Measurements from ENCODE around the gene EIF6. TPM values are rescaled to one million over a fixed set of nuclear protein-coding genes. Genes with fewer than 3 reads are reported as not detected.
"Not testable (repeated sequence)": the region's sequence is repeated elsewhere in the genome, so short reads cannot be mapped to it uniquely, and the experiment has no call there.

EIF6 gene
- total and polyA plus RNA-seq, 2 donors (not counting 3 experiments of a cell fraction or from before 2014, with no cell fraction given) = 153 to 286 TPM

DNA sequence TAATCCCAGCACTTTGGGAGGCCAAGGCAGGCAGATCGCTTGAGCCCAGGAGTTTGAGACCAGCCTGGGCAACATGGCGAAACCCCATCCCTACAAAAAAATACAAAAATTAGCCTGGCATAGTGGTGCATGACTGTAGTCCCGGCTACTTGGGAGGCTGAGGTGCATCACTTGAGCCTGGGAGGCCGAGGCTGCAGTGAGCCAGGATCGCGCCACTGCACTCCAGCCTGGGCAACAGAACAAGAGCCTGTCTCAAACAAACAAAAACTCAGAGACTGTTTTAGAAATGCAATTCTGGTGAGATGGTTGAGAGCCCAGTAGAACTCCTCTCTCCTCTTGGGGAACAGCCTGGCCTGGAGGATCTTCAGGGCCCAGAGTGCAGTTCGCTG is 31.1 kb upstream of the EIF6 start:
- H3K9me1 ChIP-seq (replicated peaks; ENCODE audit: control insufficient read depth, extremely low read depth, insufficient read depth, low read length); H3K9ac ChIP-seq (replicated peaks; ENCODE audit: extremely low read depth, insufficient read depth, low read length); H3K79me2 ChIP-seq (ENCODE audit: control insufficient read depth, insufficient read depth, low read length); FAIRE-seq; H3K36me3 ChIP-seq (ENCODE audit: control insufficient read depth in 2 of 2, extremely low read depth in 1 of 2, insufficient read depth in 2 of 2, low read length in 2 of 2); intact Hi-C loops (cut with micrococcal nuclease); POLR2A ChIA-PET; H3K27ac ChIP-seq (ENCODE audit: insufficient read depth, low read depth, low read length); BruUV-seq (replicated peaks); H3K27me3 ChIP-seq (ENCODE audit: control insufficient read depth in 2 of 2, insufficient read depth in 2 of 2, low read length in 2 of 2); DNase-seq (ENCODE audit: low read depth, low spot score); dilution Hi-C loops (cut with MboI; ENCODE audit: extremely low pct_ligation_motif_present, low sequenced_read_pairs); H2AFZ ChIP-seq (ENCODE audit: low read depth, low read length); H3K4me3 ChIP-seq (replicated peaks in 1 of 3; ENCODE audit: insufficient read depth in 1 of 3, low read depth in 1 of 3, low read length in 3 of 3); H3K9me3 ChIP-seq (replicated peaks; ENCODE audit: control insufficient read depth, insufficient read depth, low read length); H4K20me1 ChIP-seq (replicated peaks; ENCODE audit: control insufficient read depth, extremely low read depth, insufficient read depth, low read length); H3K4me2 ChIP-seq (ENCODE audit: insufficient read depth, low read length): not testable (repeated sequence)
- CTCF ChIA-PET = interaction anchor here (1.0 kb wide), 1 partner anchor 14 kb away, joined by 3 read pairs; no protein-coding TSS in a partner anchor
- H3K4me1 ChIP-seq (ENCODE audit: control insufficient read depth, extremely low read depth, insufficient read depth, low read length) = peaks cover 63% of the 10 kb centered on the region

DNA sequence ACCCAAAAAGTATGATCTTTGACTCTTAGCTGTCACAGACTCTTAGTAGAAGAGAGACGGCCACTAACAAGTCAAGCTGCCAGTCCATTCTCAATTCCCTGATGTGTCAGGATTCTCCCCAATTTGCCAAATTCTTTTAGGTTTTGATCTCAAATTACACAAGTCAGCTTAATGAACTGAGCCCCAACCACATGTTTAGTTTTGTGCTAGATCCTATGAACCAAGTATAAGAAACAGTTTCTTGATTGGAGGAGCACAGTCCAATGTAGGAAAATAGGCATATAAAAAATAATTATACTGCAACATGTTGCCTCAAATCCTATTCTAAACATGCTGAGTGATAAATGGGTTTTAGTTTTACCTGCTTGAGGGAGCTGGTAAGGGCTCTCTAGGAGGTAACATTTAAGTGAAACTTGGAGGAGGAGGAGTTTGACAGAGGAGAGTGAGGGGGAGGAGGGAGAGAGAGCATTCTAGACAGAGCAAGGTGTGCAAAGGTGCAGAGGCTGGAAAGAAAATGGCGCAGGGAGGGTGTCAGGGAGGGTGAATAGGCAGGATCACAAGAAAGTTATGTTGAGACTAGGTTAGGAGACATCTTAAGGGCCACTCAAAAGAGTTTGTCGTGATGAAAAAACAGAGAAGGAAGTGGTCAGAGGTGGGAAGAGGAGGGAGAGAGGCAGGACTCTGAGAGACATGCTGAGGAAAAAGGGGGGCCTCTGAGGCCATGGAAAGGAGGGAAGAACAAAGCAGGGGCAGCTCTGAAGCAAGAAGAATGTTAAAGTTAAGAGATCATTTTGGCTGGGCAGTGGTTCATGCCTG is 30.5 kb upstream of the EIF6 start:
- no peaks in the 10 kb centered on the region for H3K27me3 ChIP-seq (ENCODE audit: control insufficient read depth in 2 of 2, insufficient read depth in 2 of 2, low read length in 2 of 2)
- H4K20me1 ChIP-seq (replicated peaks; ENCODE audit: control insufficient read depth, extremely low read depth, insufficient read depth, low read length) = no peaks in the 10 kb centered on the region
- no peaks in the 10 kb centered on the region for H3K9me1 ChIP-seq (replicated peaks; ENCODE audit: control insufficient read depth, extremely low read depth, insufficient read depth, low read length)
- FAIRE-seq (no peak), DNase-seq (ENCODE audit: low read depth, low spot score) (no peak)
- ChIA-PET CTCF (interaction anchor here (1.0 kb wide), 1 partner anchor 14 kb away, joined by 3 read pairs; no protein-coding TSS in a partner anchor), POLR2A (no interaction called here)
- no peak overlapping the region for H3K4me2 ChIP-seq (ENCODE audit: insufficient read depth, low read length)
- H3K4me3 ChIP-seq (replicated peaks in 1 of 3; ENCODE audit: insufficient read depth in 1 of 3, low read depth in 1 of 3, low read length in 3 of 3) = no peak overlapping the region
- no peak overlapping the region for H3K9ac ChIP-seq (replicated peaks; ENCODE audit: extremely low read depth, insufficient read depth, low read length)
- H3K4me1 ChIP-seq (ENCODE audit: control insufficient read depth, extremely low read depth, insufficient read depth, low read length) = peaks cover 57% of the 10 kb centered on the region
- TF ChIP-seq MYC (IDR thresholded peaks at IDR 0.05; ENCODE audit: low read depth, low read length) = no peak
- TF ChIP-seq GATA2 (IDR thresholded peaks at IDR 0.05; ENCODE audit: insufficient read depth, insufficient read length, low read depth, low read length) = no peak
- no peak for TF ChIP-seq EZH2 (IDR thresholded peaks at IDR 0.05; ENCODE audit: borderline replicate concordance, low read depth, low read length, severe bottlenecking)
- TF ChIP-seq, protein P1, sequence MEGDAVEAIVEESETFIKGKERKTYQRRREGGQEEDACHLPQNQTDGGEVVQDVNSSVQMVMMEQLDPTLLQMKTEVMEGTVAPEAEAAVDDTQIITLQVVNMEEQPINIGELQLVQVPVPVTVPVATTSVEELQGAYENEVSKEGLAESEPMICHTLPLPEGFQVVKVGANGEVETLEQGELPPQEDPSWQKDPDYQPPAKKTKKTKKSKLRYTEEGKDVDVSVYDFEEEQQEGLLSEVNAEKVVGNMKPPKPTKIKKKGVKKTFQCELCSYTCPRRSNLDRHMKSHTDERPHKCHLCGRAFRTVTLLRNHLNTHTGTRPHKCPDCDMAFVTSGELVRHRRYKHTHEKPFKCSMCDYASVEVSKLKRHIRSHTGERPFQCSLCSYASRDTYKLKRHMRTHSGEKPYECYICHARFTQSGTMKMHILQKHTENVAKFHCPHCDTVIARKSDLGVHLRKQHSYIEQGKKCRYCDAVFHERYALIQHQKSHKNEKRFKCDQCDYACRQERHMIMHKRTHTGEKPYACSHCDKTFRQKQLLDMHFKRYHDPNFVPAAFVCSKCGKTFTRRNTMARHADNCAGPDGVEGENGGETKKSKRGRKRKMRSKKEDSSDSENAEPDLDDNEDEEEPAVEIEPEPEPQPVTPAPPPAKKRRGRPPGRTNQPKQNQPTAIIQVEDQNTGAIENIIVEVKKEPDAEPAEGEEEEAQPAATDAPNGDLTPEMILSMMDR (IDR thresholded peaks at IDR 0.05; ENCODE audit: extremely low read depth in 1 of 2, insufficient read depth in 1 of 2, low read depth in 1 of 2, low read length in 2 of 2) = no peak
- TF ChIP-seq, protein P2, sequence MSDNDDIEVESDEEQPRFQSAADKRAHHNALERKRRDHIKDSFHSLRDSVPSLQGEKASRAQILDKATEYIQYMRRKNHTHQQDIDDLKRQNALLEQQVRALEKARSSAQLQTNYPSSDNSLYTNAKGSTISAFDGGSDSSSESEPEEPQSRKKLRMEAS (IDR thresholded peaks at IDR 0.05; ENCODE audit: insufficient read depth, insufficient read length) = no peak
- TF ChIP-seq POLR2AphosphoS5 (IDR thresholded peaks at IDR 0.05; ENCODE audit: insufficient read depth, low read depth, low read length) = no peak
- no peak for TF ChIP-seq JUN (IDR thresholded peaks at IDR 0.05; ENCODE audit: borderline replicate concordance, insufficient read depth, insufficient read length, low read depth)
- TF ChIP-seq FOS (IDR thresholded peaks at IDR 0.05; ENCODE audit: borderline replicate concordance, insufficient read depth, low read length) = no peak
- no peak for TF ChIP-seq POLR2A (IDR thresholded peaks at IDR 0.05; ENCODE audit: low read depth, low read length)
- no TSS peak for BruUV-seq (replicated peaks)
- no peaks in the 10 kb centered on the region for H3K9me3 ChIP-seq (replicated peaks; ENCODE audit: control insufficient read depth, insufficient read depth, low read length)
- no peak overlapping the region for H2AFZ ChIP-seq (ENCODE audit: low read depth, low read length)
- no peak overlapping the region for H3K27ac ChIP-seq (ENCODE audit: insufficient read depth, low read depth, low read length)
- H3K36me3 ChIP-seq (ENCODE audit: control insufficient read depth in 2 of 2, extremely low read depth in 1 of 2, insufficient read depth in 2 of 2, low read length in 2 of 2) = peaks cover 0 to 2% of the 10 kb centered on the region in 2 experiments
- dilution Hi-C loops (cut with MboI; ENCODE audit: extremely low pct_ligation_motif_present, low sequenced_read_pairs) = no loop called here
- no peaks in the 10 kb centered on the region for H3K79me2 ChIP-seq (ENCODE audit: control insufficient read depth, insufficient read depth, low read length)
- intact Hi-C loops (cut with micrococcal nuclease) = no loop called here

All from endothelial cell of umbilical vein (primary cell).